OCI-LY7 (cell line): Measurements from ENCODE around the gene FLNB.

ENCODE experiments used
- EZH2phosphoT487 ChIP-seq: fragments of 200-600 bp; sonication (generic); IDR thresholded peaks from 2 replicates; pipeline ENCODE4 v1.6.1; 2018; ENCODE audit warnings: low read depth, borderline replicate concordance, mild to moderate bottlenecking, mixed run types, antibody characterized with exemption, low read length, moderate library complexity, mixed read lengths
- TF ChIP-seq, protein P1 (sequence below): fragments of 200-600 bp; sonication (generic); conservative IDR thresholded peaks from 2 replicates; pipeline ENCODE4 v1.5.1; 2014; ENCODE audit warnings: mild to moderate bottlenecking, antibody characterized with exemption, low read length, moderate library complexity, mixed read lengths

DNA sequence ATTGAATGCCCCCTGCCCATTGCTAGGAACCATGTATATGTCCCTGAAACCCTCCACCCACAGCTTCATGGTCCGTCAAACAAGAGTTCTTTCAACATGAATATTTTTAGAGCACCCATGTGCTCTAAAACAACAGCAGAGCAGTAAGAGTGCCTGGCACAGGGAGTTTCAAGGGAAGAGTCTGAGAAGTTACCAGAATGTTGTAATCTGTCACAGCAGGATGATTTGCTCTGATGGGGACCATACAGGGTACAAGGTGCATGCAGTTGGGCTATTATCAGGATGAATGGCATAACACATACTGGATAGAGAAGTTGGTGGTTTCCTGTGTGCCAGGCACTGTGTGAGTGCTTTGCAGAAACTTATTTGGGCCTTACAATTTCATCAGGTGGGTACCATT lies 27.8 kb upstream of the FLNB start:
- TF ChIP-seq, protein P1, sequence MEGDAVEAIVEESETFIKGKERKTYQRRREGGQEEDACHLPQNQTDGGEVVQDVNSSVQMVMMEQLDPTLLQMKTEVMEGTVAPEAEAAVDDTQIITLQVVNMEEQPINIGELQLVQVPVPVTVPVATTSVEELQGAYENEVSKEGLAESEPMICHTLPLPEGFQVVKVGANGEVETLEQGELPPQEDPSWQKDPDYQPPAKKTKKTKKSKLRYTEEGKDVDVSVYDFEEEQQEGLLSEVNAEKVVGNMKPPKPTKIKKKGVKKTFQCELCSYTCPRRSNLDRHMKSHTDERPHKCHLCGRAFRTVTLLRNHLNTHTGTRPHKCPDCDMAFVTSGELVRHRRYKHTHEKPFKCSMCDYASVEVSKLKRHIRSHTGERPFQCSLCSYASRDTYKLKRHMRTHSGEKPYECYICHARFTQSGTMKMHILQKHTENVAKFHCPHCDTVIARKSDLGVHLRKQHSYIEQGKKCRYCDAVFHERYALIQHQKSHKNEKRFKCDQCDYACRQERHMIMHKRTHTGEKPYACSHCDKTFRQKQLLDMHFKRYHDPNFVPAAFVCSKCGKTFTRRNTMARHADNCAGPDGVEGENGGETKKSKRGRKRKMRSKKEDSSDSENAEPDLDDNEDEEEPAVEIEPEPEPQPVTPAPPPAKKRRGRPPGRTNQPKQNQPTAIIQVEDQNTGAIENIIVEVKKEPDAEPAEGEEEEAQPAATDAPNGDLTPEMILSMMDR, result no peak
- TF ChIP-seq EZH2phosphoT487, result no peak
